Islet precursor cell (in vitro differentiated cells): Measurements from ENCODE around the gene ADAM17.
"Not testable (repeated sequence)": the region's sequence is repeated elsewhere in the genome, so short reads cannot be mapped to it uniquely, and the experiment has no call there.

Experiments
- DNase-seq: peaks from one replicate; pipeline ENCODE4 v3.0.0-alpha.2; 2018

ADAM17 gene

DNA sequence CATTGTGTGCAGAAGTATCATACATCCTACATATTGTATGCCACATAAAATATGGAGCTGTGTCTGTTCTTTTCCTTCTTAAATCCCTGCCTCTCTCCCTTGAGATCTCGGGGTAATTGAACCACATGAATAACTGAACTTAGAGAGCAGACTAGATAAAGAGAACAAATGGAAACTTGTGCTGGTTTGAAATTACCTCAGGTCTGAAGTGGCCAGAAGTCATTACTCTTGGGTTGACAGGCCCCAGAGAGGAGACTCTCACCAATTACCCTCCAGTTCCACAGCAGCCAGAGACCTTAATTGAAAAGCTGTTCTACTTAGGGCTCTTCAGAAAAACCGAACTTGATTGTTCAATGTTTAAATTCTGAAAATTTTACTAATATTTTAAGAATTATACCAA is 5.0 kb upstream of the ADAM17 start:
- DNase-seq, result no peak

GRCh38 chr2:9558948-9559381 is 3.3 kb upstream of the ADAM17 start:
- DNase-seq, result peak; percentile 98

- DNase-seq, result no peak
Measured at GRCh38 chr2:9556121-9556743, 602 bp upstream of the ADAM17 start.

- DNase-seq, result peak; percentile 65
Measured at GRCh38 chr2:9554921-9555296, 721 bp downstream of the ADAM17 start.

DNA sequence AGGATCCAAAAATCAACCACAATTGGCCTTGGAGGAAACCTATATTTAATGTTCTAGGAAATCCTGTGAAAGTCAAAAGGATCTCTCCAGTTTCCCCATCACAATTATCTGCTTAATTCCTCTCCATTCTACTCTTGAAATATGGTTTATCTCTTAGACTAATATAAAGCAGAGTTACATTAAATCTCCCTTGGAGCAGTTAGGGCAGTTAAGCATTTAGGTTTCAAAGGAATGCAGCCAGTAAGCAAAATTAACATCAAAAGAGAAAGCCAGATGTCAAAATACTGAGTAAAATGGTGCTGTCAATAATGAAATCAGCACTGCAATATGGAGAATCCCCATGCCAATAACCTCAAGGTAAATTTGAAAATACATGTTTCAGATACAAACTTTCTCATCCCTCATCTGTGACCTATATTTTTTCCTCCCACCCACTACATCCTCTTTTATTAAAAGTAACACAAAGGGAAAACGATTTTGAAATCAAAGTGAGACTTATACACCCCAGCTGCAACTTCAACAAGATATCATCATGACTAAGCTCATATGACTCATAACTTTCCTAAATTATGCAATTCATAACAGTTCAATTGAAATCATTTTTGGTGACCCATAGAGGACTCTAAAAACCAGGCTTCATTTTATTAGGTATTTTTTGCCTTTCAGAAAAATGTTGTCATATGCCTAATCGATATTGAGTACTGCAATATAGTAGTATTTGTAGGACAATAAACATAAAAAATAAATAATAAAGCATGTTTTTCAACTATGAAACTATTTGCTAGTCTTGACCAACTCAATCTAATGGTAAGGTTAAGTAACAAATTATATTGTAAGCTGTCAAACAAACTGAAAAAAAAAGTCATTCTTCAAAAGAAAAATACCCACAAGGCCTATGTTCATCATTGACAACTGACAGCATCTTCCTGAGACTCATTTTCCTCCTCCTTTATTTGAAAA is 3.1 kb downstream of the ADAM17 start:
- no peak for DNase-seq

DNA sequence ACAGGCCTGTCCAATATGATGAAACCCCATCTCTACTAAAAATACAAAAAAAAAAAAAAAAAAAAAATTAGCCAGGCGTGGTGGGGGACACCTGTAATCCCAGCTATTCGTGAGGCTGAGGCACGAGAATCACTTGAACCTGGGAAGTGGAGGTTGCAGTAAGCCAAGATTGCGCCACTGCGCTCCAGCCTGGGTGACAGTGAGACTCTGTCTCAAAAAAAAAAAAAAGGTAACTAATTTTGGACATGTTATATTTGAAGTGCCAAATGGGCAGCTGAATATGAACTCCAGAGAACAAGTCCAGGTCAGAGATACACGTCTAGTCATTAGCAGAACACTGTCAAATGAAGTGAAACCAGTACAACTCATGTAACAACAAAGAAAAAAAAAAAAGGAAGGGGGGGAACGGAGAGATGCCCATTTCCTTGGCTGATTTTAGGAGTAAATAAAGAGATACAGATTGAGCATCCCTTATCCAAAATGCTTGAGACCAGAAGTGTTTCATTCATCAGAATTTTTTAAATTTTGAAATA is 4.7 kb downstream of the ADAM17 start:
- not testable (repeated sequence) for DNase-seq

DNA sequence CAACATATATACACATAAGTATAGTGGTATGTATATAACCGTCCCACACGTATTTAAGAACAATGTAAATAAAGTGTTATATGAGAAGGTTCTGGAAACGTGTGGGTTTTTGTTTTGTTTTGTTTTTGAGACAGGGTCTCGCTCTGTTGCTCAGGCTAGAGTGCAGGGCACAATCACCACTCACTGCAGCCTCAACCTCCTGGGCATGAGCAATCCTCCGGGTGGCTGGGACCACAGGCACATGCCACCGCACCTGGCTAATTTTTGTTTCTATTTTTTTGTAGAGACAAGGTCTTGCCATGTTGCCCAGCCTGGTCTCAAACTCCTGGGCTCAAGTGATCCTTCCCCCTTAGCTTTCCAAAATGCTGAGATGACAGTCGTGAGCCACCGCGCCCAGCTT is 6.2 kb downstream of the ADAM17 start:
- no peak for DNase-seq

GRCh38 chr2:9548506-9548905 is 7.1 kb downstream of the ADAM17 start:
- no peak for DNase-seq

GRCh38 chr2:9547262-9547991 is 8.2 kb downstream of the ADAM17 start:
- no peak for DNase-seq

- no peak for DNase-seq
Measured at GRCh38 chr2:9545502-9545901, 10.1 kb downstream of the ADAM17 start.

- DNase-seq, result no peak
Measured at GRCh38 chr2:9543557-9543956, 12.1 kb downstream of the ADAM17 start.

DNA sequence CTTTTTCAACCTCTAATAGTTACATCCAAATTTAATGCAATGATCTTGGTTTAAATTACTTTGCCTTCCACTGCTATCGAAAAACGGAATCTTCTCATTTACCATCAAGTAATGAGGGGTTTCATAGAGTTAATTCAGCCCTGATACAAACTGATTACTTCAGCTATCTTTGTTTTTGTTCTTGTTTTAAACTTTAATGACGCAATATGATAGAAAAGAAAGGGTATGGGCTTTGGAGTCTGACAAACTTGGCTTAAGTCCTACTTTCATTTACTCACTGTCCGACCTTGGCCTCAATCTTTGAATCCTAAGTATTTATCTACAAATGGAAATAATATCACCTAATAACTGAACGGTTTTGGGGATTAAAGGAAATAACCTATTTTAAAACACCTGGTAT is 16.1 kb downstream of the ADAM17 start:
- no peak for DNase-seq

DNA sequence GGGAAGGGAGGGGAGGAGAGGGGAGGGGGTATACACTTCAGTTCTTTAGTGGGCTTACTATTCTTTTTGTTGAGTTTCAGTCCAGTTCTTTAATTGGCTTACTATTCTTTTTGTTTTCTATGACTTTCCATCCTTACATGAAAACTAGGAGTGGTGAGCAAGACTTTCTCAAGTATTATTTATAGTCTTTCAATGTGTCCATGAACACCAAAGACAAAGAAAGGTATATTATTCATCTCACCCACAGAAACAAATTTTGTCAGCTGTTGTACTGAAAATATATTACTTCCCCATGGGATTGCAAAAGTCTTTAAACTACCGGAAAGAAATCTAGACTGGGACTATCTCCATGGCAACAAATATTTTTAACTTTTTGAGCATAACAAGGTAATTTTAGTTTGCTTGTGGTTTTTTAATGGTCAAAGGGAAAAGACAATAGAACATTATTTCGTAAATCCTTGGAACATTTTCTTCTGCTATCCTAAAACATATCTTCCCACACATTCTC is 17.6 kb downstream of the ADAM17 start:
- DNase-seq, result no peak

- no peak for DNase-seq
Measured at GRCh38 chr2:9536504-9536903, 19.1 kb downstream of the ADAM17 start.

- no peak for DNase-seq
Measured at GRCh38 chr2:9535177-9535576, 20.5 kb downstream of the ADAM17 start.

GRCh38 chr2:9533663-9534062 is 22.0 kb downstream of the ADAM17 start:
- no peak for DNase-seq

GRCh38 chr2:9532421-9532820 is 23.2 kb downstream of the ADAM17 start:
- no peak for DNase-seq

- no peak for DNase-seq
Measured at GRCh38 chr2:9527995-9528787, 27.4 kb downstream of the ADAM17 start.

- DNase-seq, result no peak
Measured at GRCh38 chr2:9525266-9525665, 30.4 kb downstream of the ADAM17 start.

GRCh38 chr2:9524291-9524690 is 31.3 kb downstream of the ADAM17 start:
- DNase-seq, result no peak

- no peak for DNase-seq
Measured at GRCh38 chr2:9519250-9519649, 36.4 kb downstream of the ADAM17 start.

DNA sequence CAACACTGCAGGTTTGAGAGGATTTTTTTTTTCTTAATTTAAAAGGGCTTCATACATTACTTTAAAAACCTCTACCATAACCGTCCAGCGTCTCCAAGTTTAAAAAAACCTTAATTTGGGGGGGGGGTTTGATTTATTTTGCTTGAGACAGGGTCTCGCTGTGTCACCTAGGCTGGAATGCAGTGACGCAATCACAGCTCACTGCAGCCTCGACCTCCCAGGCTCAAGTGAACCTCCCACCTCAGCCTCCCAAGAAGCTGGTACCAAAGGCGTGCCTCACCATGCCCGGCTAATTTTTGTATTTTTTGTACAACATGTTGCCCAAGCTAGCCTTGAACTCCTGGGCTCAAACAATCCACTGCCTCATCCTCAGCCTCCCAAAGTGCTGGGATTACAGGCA is 36.9 kb downstream of the ADAM17 start:
- no peak for DNase-seq
